ENCODE results near the gene PTCD1. TPM values are rescaled to one million over a fixed set of nuclear protein-coding genes. Genes with fewer than 3 reads are reported as not detected.

Gene PTCD1
- total RNA-seq, 1 experiment from 2014 or later: 11.1 TPM

GRCh38 chr7:99459087-99459486, 20.5 kb upstream of the PTCD1 start:
- Mint-ChIP-seq H3K4me3 (no peak overlapping the region), H3K27me3 (ENCODE audit: low read depth) (no peaks in the 10 kb centered on the region), H3K27ac (0 out of 2 replicates have a peak overlapping the region, but pooled peaks have one; percentile 68), H3K36me3 (peaks cover 66% of the 10 kb centered on the region), H3K4me1 (peaks cover 7% of the 10 kb centered on the region), H3K9me3 (peaks cover 20% of the 10 kb centered on the region)
- TF ChIP-seq FOXK1 (CRISPR knock-in tag; IDR thresholded peaks at IDR 0.05) (0 out of 2 replicates have a peak, but pooled peaks have one; percentile 16), ZNF138 (CRISPR knock-in tag; conservative IDR thresholded peaks at IDR 0.05) (no peak), PRRX2 (CRISPR knock-in tag; IDR thresholded peaks at IDR 0.05) (peak; percentile 53; the same call in 1 of the 2 replicates)
- CTCF ChIA-PET: interaction anchor here (0.7 to 1.0 kb wide), 3 partner anchors 10 to 112 kb away, joined by 3 read pairs; partner anchors contain the start of gene ZNF394
- ATAC-seq (peak; percentile 77), DNase-seq (ENCODE audit: low spot score) (peak; percentile 45)
- POLR2A ChIA-PET: no interaction called here

- DNase-seq (ENCODE audit: low spot score) (no peak), ATAC-seq (no peak)
- ChIA-PET POLR2A (interaction anchor here (1.3 kb wide), 1 partner anchor 65 kb away, joined by 3 read pairs; no protein-coding TSS in a partner anchor), CTCF (no interaction called here)
- H3K4me1 Mint-ChIP-seq: peaks cover 3% of the 10 kb centered on the region; the same call in 1 of the 2 replicates
- H3K36me3 Mint-ChIP-seq: peaks cover 68% of the 10 kb centered on the region
- H3K9me3 Mint-ChIP-seq: peaks cover 16% of the 10 kb centered on the region
- TF ChIP-seq ZNF425 (CRISPR knock-in tag; conservative IDR thresholded peaks at IDR 0.05): no peak
- TF ChIP-seq NR3C1 (CRISPR knock-in tag; conservative IDR thresholded peaks at IDR 0.05; ENCODE audit: low read depth): no peak
- TF ChIP-seq ZMAT4 (CRISPR knock-in tag; IDR thresholded peaks at IDR 0.05): no peak
- no peak for TF ChIP-seq GTF2I (CRISPR knock-in tag; conservative IDR thresholded peaks at IDR 0.05)
- TF ChIP-seq NFYB (CRISPR knock-in tag; conservative IDR thresholded peaks at IDR 0.05; ENCODE audit: low read depth): no peak
- TF ChIP-seq ZNF416 (CRISPR knock-in tag; IDR thresholded peaks at IDR 0.05): no peak
- H3K27me3 Mint-ChIP-seq (ENCODE audit: low read depth): no peaks in the 10 kb centered on the region
- no peak overlapping the region for H3K4me3 Mint-ChIP-seq
- H3K27ac Mint-ChIP-seq: no peak overlapping the region; the same call in 1 of the 2 replicates
These were observed 19.3 kb upstream of the PTCD1 start for GRCh38 chr7:99457650-99458493.

GRCh38 chr7:99457050-99457649, 18.6 kb upstream of the PTCD1 start:
- Mint-ChIP-seq H3K4me3 (no peak overlapping the region), H3K36me3 (peaks cover 67% of the 10 kb centered on the region), H3K27ac (no peak overlapping the region), H3K9me3 (peaks cover 13% of the 10 kb centered on the region), H3K4me1 (peaks cover 3% of the 10 kb centered on the region; the same call in 1 of the 2 replicates), H3K27me3 (ENCODE audit: low read depth) (no peaks in the 10 kb centered on the region)
- POLR2A ChIA-PET: interaction anchor here (1.3 kb wide), 1 partner anchor 64 kb away, joined by 3 read pairs; no protein-coding TSS in a partner anchor
- ATAC-seq (no peak), DNase-seq (ENCODE audit: low spot score) (no peak)
- CTCF ChIA-PET: no interaction called here
- TF ChIP-seq EMX1 (CRISPR knock-in tag; IDR thresholded peaks at IDR 0.05) (peak; percentile 45; the same call in 1 of the 2 replicates), GABPB1 (CRISPR knock-in tag; IDR thresholded peaks at IDR 0.05) (no peak)

GRCh38 chr7:99456288-99456687, 17.7 kb upstream of the PTCD1 start:
- ATAC-seq (no peak), DNase-seq (ENCODE audit: low spot score) (no peak)
- Mint-ChIP-seq H3K27ac (peak overlapping the region; percentile 49; the same call in 1 of the 2 replicates), H3K4me3 (no peak overlapping the region), H3K27me3 (ENCODE audit: low read depth) (no peaks in the 10 kb centered on the region), H3K36me3 (peaks cover 68% of the 10 kb centered on the region), H3K9me3 (peaks cover 13% of the 10 kb centered on the region), H3K4me1 (peaks cover 3% of the 10 kb centered on the region; the same call in 1 of the 2 replicates)
- ChIA-PET POLR2A (interaction anchor here (0.5 to 1.3 kb wide), 4 partner anchors 10 to 1347 kb away, joined by 3 to 5 read pairs (median 3); partner anchors contain the start of genes BUD31 and PDAP1), CTCF (interaction anchor here (1.2 kb wide), 1 partner anchor 9 kb away, joined by 3 read pairs; no protein-coding TSS in a partner anchor)
- no peak for TF ChIP-seq ARID4B (CRISPR knock-in tag; IDR thresholded peaks at IDR 0.05; ENCODE audit: borderline replicate concordance)
- TF ChIP-seq NFYB (CRISPR knock-in tag; conservative IDR thresholded peaks at IDR 0.05; ENCODE audit: low read depth): no peak
- no peak for TF ChIP-seq SMAD3 (CRISPR knock-in tag; IDR thresholded peaks at IDR 0.05; ENCODE audit: borderline replicate concordance)
- TF ChIP-seq ZNF138 (CRISPR knock-in tag; conservative IDR thresholded peaks at IDR 0.05): no peak
- no peak for TF ChIP-seq ZNF532 (CRISPR knock-in tag; IDR thresholded peaks at IDR 0.05; ENCODE audit: borderline replicate concordance)
- no peak for TF ChIP-seq ZNF416 (CRISPR knock-in tag; IDR thresholded peaks at IDR 0.05)

Measured in WTC11 (cell line).